Glutamatergic neuron (in vitro differentiated cells): Measurements from ENCODE around the gene PTGER2. TPM values are rescaled to one million over a fixed set of nuclear protein-coding genes. Genes with fewer than 3 reads are reported as not detected.

Experiments used
- DNase-seq: peaks from one replicate; pipeline ENCODE4 v3.0.0; 2022
- H3K27ac Mint-ChIP-seq: one replicate; pipeline ENCODE4 v1.8.0; 2020; ENCODE audit warnings: mild to moderate bottlenecking, mixed read lengths, inconsistent platforms; ENCODE audit not compliant: unreplicated experiment
- H3K27me3 Mint-ChIP-seq: one replicate; pipeline ENCODE4 v1.8.0; 2020; ENCODE audit warnings: mild to moderate bottlenecking, moderate library complexity, mixed read lengths, inconsistent platforms; ENCODE audit not compliant: unreplicated experiment
- H3K36me3 Mint-ChIP-seq: one replicate; pipeline ENCODE4 v1.8.0; 2020; ENCODE audit warnings: mild to moderate bottlenecking, mixed read lengths, inconsistent platforms; ENCODE audit not compliant: unreplicated experiment
- H3K4me1 Mint-ChIP-seq: one replicate; pipeline ENCODE4 v1.8.0; 2020; ENCODE audit warnings: mild to moderate bottlenecking, low read depth, mixed read lengths, inconsistent platforms; ENCODE audit not compliant: unreplicated experiment
- H3K4me3 Mint-ChIP-seq: one replicate; pipeline ENCODE4 v1.8.0; 2020; ENCODE audit warnings: mild to moderate bottlenecking, mixed read lengths, inconsistent platforms; ENCODE audit not compliant: unreplicated experiment
- H3K9me3 Mint-ChIP-seq: one replicate; pipeline ENCODE4 v1.8.0; 2020; ENCODE audit warnings: mild to moderate bottlenecking, moderate library complexity, mixed read lengths, inconsistent platforms; ENCODE audit not compliant: unreplicated experiment
- CTCF ChIP-seq: fragments of 200-600 bp; sonication (generic); IDR thresholded peaks from one replicate; pipeline ENCODE4 v1.5.0; 2021; ENCODE audit not compliant: partially characterized antibody, unreplicated experiment
- total RNA-seq: library from RNA; stranded (reverse); fragmentation: NEBNext Ultra II Directional; extraction: Animal tissue kit (Norgen Biotek cat#: 25700); gene quantifications from one replicate; pipeline ENCODE4 v1.2.1, GENCODE V29; 2021; ENCODE audit not compliant: unreplicated experiment

Gene PTGER2
- total RNA-seq, 1 donor from 2014 or later = not detected

DNA sequence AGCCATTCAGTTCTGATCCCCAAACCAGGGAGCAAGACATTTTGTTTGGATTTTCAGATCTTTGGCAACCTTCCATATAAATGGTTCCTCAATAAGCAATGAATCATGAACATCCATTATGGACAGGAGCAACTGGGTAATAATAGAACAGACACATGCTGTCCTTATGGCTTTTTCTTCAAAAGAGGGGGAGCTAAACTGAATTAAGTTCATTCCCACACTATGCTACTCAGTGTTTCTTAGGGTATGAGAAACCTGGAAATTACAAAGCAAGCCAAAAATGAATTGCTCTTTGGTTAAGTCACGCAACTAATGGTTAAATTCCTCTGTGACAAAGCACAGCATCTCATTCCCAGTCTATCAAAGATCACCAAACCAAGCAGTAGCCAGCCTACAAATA, 51.0 kb downstream of the PTGER2 start:
- Mint-ChIP-seq H3K27ac (no peak overlapping the region), H3K36me3 (no peaks in the 10 kb centered on the region), H3K4me3 (no peak overlapping the region), H3K27me3 (no peaks in the 10 kb centered on the region), H3K9me3 (no peaks in the 10 kb centered on the region), H3K4me1 (peaks cover 3% of the 10 kb centered on the region)
- no peak for TF ChIP-seq CTCF
- DNase-seq = no peak

DNA sequence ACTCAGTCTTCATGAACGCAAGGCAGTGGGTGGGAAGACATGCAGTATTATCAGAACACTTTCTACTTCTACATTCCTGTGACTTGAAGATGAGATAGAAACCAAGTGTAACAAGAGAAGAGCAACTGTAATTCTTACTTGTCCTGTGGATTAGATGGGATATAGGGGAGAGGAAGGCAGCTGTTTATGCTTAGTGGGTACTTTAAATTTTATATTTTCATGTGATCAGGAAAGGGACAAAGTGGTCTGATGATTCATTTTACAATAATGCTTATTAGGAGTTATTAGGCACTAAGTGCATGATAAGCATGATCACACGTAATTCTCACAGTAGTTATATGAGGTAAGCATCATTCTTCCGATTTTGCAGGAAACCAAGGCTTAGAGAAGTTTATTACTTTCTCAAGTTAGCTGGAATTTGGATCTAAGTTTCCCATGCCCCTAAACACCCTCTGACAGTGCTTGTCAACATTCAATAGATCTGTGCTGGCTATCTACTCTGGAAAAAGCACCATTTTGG, 52.7 kb downstream of the PTGER2 start:
- Mint-ChIP-seq H3K4me1 (peaks cover 3% of the 10 kb centered on the region), H3K4me3 (no peak overlapping the region), H3K27ac (no peak overlapping the region), H3K9me3 (no peaks in the 10 kb centered on the region), H3K27me3 (no peaks in the 10 kb centered on the region), H3K36me3 (no peaks in the 10 kb centered on the region)
- no peak for DNase-seq
- no peak for TF ChIP-seq CTCF

DNA sequence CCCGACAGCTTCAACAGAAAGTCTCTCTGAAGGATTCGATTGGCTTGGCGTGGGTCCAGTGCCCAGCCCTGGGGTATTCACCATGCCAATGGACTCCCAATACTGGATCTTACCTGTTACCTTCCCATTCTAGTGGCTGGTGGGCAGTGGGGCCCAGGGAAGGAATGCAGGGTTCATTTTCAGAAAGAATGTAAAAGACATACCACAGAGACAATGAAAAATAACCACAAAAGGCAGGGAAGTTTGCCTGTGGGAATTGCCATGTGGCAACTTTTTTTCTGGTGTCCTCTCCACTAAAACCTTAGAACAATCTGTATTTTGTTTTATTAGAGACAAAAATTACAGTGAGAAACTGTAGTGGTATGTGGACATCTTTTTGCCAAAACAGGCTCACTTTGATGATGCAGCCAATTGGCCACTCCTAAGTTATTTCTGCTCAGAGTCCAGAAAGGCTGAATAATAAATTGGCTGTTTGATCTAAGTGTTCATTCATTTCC, 55.2 kb downstream of the PTGER2 start:
- no peak for DNase-seq
- no peak for TF ChIP-seq CTCF
- Mint-ChIP-seq H3K4me1 (no peaks in the 10 kb centered on the region), H3K4me3 (no peak overlapping the region), H3K36me3 (no peaks in the 10 kb centered on the region), H3K27me3 (no peaks in the 10 kb centered on the region), H3K27ac (no peak overlapping the region), H3K9me3 (no peaks in the 10 kb centered on the region)

DNA sequence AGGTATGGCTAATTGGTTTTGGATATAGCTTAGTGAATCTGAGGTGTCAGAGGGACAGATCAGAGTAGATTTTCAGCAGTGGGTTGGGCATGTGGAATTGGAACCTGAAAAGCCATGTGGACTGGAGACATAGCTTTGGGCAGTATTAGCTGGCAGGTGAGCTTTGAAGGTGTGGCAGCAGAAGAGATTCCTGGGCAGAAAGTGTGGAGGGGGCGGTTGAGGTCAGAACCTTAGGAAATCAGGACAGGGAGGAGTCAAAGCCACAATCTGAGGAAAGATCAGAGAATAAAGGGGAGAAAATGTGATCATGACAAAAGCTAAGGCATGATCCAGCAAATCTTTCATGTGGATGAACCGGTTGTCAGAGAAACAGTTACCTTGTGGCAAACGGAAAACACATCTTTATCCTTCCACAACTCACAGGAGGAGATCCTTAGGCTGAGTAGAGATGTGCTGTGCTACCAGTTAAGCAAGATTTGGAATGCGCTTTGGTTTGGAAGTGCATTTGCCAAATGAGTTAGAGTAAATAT, 56.4 kb downstream of the PTGER2 start:
- H3K27me3 Mint-ChIP-seq = no peaks in the 10 kb centered on the region
- no peak for DNase-seq
- H3K36me3 Mint-ChIP-seq = no peaks in the 10 kb centered on the region
- H3K9me3 Mint-ChIP-seq = no peaks in the 10 kb centered on the region
- TF ChIP-seq CTCF = no peak
- no peaks in the 10 kb centered on the region for H3K4me1 Mint-ChIP-seq
- H3K27ac Mint-ChIP-seq = no peak overlapping the region
- H3K4me3 Mint-ChIP-seq = no peak overlapping the region

- no peak for DNase-seq
- Mint-ChIP-seq H3K9me3 (peaks cover 2% of the 10 kb centered on the region), H3K27me3 (no peaks in the 10 kb centered on the region), H3K4me1 (no peaks in the 10 kb centered on the region), H3K36me3 (no peaks in the 10 kb centered on the region), H3K27ac (no peak overlapping the region), H3K4me3 (no peak overlapping the region)
- TF ChIP-seq CTCF = no peak
These were observed 63.8 kb downstream of the PTGER2 start for GRCh38 chr14:52377940-52378339.
